ENCODE results near the gene MRNIP. TPM values are rescaled to one million over a fixed set of nuclear protein-coding genes. Genes with fewer than 3 reads are reported as not detected.

The MRNIP gene
- total RNA-seq, 1 experiment from 2014 or later: 36.2 TPM

DNA sequence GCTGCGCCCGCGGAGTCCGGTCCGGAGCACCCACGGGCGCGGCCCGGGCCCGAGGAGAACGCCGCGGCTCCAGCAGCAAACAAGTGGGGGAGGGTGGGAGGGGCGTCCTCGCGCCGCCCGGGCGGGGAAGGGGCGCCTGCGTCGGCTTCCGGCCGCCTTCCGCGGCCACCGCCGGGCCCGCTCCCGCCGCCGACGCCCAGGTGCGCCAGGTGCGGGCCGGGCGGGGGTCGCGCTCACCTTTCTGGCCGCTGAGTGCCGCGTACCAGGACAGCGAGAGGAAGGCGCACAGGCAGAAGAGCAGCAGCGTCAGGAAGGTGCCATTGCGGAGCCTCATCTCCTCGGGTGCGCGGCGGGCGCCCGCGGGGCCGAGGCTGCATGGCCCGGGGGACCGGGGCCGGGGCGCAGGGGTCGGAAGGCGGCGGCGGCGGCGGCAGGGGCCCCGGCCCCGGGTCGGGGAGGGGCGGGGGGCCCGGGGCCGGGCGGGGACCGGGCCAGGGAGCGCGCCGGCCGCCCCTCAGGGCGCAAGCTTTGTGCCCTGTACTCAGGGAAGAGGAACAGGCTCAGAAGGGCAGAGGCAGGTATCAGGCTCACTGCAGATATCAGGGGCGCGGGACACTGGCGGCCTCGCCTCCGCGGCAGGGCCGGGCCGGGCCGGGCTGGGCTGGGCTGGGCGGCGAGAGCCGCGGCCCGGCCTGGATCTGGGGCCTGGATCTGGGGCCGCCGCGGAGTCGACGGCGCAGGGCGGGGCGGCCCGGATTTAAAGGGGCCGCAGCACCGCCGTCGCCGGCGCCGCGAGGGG is 52.2 kb downstream of the MRNIP start, which contains the start of gene MGAT4B:
Gene MGAT4B, minus strand, starts transcription at position 617 of the 799 bp plus-strand sequence. Its CDS starts 283 bp downstream, at position 334.
- DNase-seq (ENCODE audit: low read depth, low spot score) (no peak), ATAC-seq (peak; percentile 65)
- ChIA-PET POLR2A (interaction anchor here (0.6 to 2.8 kb wide), 4 partner anchors 9 to 886 kb away, joined by 3 to 9 read pairs (median 6); partner anchors contain the start of gene SQSTM1), RAD21 (ENCODE audit: low non-redundant PET in 1 of 2, low total read pairs in 2 of 2, uncharacterized antibody in 2 of 2, unreplicated experiment in 2 of 2) (interaction anchor here in 1 of 2 experiments (1.1 kb wide), 1 partner anchor 14 kb away, joined by 3 read pairs; the partner anchor contains the start of gene SQSTM1), CTCF (interaction anchor here (0.8 kb wide), 1 partner anchor 11 kb away, joined by 3 read pairs; no protein-coding TSS in a partner anchor)
- peak within 1 kb of the TSS; percentile 88 for H3K9ac ChIP-seq (ENCODE audit: low read length)
- H3K27ac ChIP-seq (ENCODE audit: low read depth, low read length): peak within 1 kb of the TSS; percentile 99
- no peaks in the 10 kb centered on the region for H3K27me3 ChIP-seq (ENCODE audit: insufficient read depth, low read length)
- no TSS peak for BruUV-seq (replicated peaks)
- no peaks in the 10 kb centered on the region for H4K20me1 ChIP-seq (ENCODE audit: insufficient read depth)
- peaks cover 50% of the 10 kb centered on the region for H3K79me2 ChIP-seq (ENCODE audit: insufficient read depth, low read length)
- peaks cover 38 to 57% of the 10 kb centered on the region in 2 experiments for H3K4me1 ChIP-seq (ENCODE audit: control insufficient read depth in 1 of 2, insufficient read depth in 2 of 2, low read length in 2 of 2)
- no peaks in the 10 kb centered on the region for H3K9me2 ChIP-seq (ENCODE audit: insufficient read depth)
- H2AFZ ChIP-seq (ENCODE audit: low read depth, low read length, poor library complexity, severe bottlenecking): no peak within 1 kb of the TSS
- H3K36me3 ChIP-seq (ENCODE audit: control insufficient read depth in 1 of 2, insufficient read depth in 2 of 2, low read length in 2 of 2): no peaks in the 10 kb centered on the region
- H3K4me2 ChIP-seq (ENCODE audit: low read length): peak within 1 kb of the TSS; percentile 99
- no peaks in the 10 kb centered on the region for H3K9me3 ChIP-seq (ENCODE audit: control insufficient read depth in 1 of 2, insufficient read depth in 1 of 2, low read depth in 1 of 2, low read length in 2 of 2)
- intact Hi-C loops (cut with micrococcal nuclease): loop anchor here (2.0 kb wide), 1 partner anchor 14 kb away; the partner anchor contains the start of gene SQSTM1
- peak within 1 kb of the TSS; percentile 71 to 92 for H3K4me3 ChIP-seq (replicated peaks in 1 of 2; ENCODE audit: low read depth in 1 of 2, low read length in 2 of 2)
- peak; percentile 85 for TF ChIP-seq POLR2AphosphoS5 (IDR thresholded peaks at IDR 0.05; ENCODE audit: low read depth, low read length)
- TF ChIP-seq, protein P1, sequence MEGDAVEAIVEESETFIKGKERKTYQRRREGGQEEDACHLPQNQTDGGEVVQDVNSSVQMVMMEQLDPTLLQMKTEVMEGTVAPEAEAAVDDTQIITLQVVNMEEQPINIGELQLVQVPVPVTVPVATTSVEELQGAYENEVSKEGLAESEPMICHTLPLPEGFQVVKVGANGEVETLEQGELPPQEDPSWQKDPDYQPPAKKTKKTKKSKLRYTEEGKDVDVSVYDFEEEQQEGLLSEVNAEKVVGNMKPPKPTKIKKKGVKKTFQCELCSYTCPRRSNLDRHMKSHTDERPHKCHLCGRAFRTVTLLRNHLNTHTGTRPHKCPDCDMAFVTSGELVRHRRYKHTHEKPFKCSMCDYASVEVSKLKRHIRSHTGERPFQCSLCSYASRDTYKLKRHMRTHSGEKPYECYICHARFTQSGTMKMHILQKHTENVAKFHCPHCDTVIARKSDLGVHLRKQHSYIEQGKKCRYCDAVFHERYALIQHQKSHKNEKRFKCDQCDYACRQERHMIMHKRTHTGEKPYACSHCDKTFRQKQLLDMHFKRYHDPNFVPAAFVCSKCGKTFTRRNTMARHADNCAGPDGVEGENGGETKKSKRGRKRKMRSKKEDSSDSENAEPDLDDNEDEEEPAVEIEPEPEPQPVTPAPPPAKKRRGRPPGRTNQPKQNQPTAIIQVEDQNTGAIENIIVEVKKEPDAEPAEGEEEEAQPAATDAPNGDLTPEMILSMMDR (IDR thresholded peaks at IDR 0.05 in 2 of 3, conservative IDR thresholded peaks at IDR 0.05 in 1 of 3; ENCODE audit: borderline replicate concordance in 1 of 3, insufficient read depth in 1 of 3, low read depth in 2 of 3, low read length in 2 of 3): no peak
- no peak for TF ChIP-seq CBX3 (IDR thresholded peaks at IDR 0.05; ENCODE audit: low read depth)
- peak; percentile 63 for TF ChIP-seq YY1 (IDR thresholded peaks at IDR 0.05; ENCODE audit: extremely low read depth, insufficient replicate concordance, low read depth, low read length)
- no peak for TF ChIP-seq EZH2phosphoT487 (IDR thresholded peaks at IDR 0.05; ENCODE audit: borderline replicate concordance)
- TF ChIP-seq CEBPB (IDR thresholded peaks at IDR 0.05; ENCODE audit: low read depth): no peak
- TF ChIP-seq TCF7L2 (IDR thresholded peaks at IDR 0.05; ENCODE audit: borderline replicate concordance, extremely low read depth, insufficient read depth, insufficient read length): peak; percentile 73
- TF ChIP-seq ATF3 (IDR thresholded peaks at IDR 0.05): no peak
- TF ChIP-seq ZFX (IDR thresholded peaks at IDR 0.05): peak; percentile 83
- no peak for TF ChIP-seq EGR1 (IDR thresholded peaks at IDR 0.05; ENCODE audit: low read depth)
- TF ChIP-seq ELF1 (IDR thresholded peaks at IDR 0.05; ENCODE audit: borderline replicate concordance, low read depth): no peak
- no peak for TF ChIP-seq JUND (IDR thresholded peaks at IDR 0.05)
- TF ChIP-seq POLR2A (IDR thresholded peaks at IDR 0.05; ENCODE audit: borderline replicate concordance, extremely low read depth, insufficient read depth, insufficient read length): peak; percentile 68
- no peak for TF ChIP-seq SP1 (IDR thresholded peaks at IDR 0.05; ENCODE audit: low read depth)
- TF ChIP-seq, protein P2, sequence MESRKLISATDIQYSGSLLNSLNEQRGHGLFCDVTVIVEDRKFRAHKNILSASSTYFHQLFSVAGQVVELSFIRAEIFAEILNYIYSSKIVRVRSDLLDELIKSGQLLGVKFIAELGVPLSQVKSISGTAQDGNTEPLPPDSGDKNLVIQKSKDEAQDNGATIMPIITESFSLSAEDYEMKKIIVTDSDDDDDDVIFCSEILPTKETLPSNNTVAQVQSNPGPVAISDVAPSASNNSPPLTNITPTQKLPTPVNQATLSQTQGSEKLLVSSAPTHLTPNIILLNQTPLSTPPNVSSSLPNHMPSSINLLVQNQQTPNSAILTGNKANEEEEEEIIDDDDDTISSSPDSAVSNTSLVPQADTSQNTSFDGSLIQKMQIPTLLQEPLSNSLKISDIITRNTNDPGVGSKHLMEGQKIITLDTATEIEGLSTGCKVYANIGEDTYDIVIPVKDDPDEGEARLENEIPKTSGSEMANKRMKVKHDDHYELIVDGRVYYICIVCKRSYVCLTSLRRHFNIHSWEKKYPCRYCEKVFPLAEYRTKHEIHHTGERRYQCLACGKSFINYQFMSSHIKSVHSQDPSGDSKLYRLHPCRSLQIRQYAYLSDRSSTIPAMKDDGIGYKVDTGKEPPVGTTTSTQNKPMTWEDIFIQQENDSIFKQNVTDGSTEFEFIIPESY (IDR thresholded peaks at IDR 0.05; ENCODE audit: extremely low read depth, insufficient replicate concordance, low read length): peak; percentile 27
- no peak for TF ChIP-seq ZNF274 (IDR thresholded peaks at IDR 0.05; ENCODE audit: low read depth, low read length)
- no peak for TF ChIP-seq RAD21 (IDR thresholded peaks at IDR 0.05; ENCODE audit: low read depth)
- no peak for TF ChIP-seq MAX (IDR thresholded peaks at IDR 0.05)
